Activated naive CD8-positive, alpha-beta T cell (primary cell): ENCODE measurements around the gene GNA14.

Source experiments
- H3K27ac Mint-ChIP-seq: one replicate; pipeline ENCODE4 v1.8.0; 2021; ENCODE audit warnings: mixed read lengths
- H3K27me3 Mint-ChIP-seq: one replicate; pipeline ENCODE4 v1.8.0; 2021; ENCODE audit warnings: mixed read lengths
- H3K36me3 Mint-ChIP-seq: one replicate; pipeline ENCODE4 v1.8.0; 2021; ENCODE audit warnings: mixed read lengths
- H3K4me1 Mint-ChIP-seq: one replicate; pipeline ENCODE4 v1.8.0; 2021; ENCODE audit warnings: low read depth, mixed read lengths
- H3K4me3 Mint-ChIP-seq: one replicate; pipeline ENCODE4 v1.8.0; 2021; ENCODE audit warnings: mild to moderate bottlenecking, mixed read lengths
- H3K9me3 Mint-ChIP-seq: one replicate; pipeline ENCODE4 v1.8.0; 2021; ENCODE audit warnings: low read depth, mixed read lengths

The GNA14 gene

DNA sequence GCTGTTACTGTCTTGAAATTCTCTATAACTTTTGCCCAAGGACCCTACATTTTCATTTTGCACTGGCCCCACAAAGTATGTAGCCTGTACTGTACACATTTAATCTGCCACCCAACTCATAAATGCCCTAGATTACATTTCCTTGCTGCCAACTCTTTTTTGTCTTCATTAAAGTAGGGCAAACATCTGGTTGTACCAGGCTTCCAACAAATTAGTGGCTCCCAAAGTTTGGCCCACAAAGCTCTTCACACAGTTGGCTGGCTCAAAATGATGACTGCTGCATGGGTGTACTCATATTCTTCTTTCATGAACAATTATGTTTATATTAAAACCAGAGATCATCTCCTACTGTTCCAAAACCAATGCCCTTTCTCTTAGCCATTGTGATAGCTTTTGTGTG lies 45.3 kb downstream of the GNA14 start:
- H3K4me3 Mint-ChIP-seq = no peak overlapping the region
- no peaks in the 10 kb centered on the region for H3K4me1 Mint-ChIP-seq
- H3K27me3 Mint-ChIP-seq = peaks cover 3% of the 10 kb centered on the region
- H3K27ac Mint-ChIP-seq = no peak overlapping the region
- peaks cover 4% of the 10 kb centered on the region for H3K36me3 Mint-ChIP-seq
- H3K9me3 Mint-ChIP-seq = no peaks in the 10 kb centered on the region

- Mint-ChIP-seq H3K27me3 (peaks cover 3% of the 10 kb centered on the region), H3K27ac (no peak overlapping the region), H3K4me3 (no peak overlapping the region), H3K36me3 (peaks cover 2% of the 10 kb centered on the region), H3K9me3 (no peaks in the 10 kb centered on the region), H3K4me1 (no peaks in the 10 kb centered on the region)
These were observed 46.5 kb downstream of the GNA14 start for GRCh38 chr9:77601476-77602099.

DNA sequence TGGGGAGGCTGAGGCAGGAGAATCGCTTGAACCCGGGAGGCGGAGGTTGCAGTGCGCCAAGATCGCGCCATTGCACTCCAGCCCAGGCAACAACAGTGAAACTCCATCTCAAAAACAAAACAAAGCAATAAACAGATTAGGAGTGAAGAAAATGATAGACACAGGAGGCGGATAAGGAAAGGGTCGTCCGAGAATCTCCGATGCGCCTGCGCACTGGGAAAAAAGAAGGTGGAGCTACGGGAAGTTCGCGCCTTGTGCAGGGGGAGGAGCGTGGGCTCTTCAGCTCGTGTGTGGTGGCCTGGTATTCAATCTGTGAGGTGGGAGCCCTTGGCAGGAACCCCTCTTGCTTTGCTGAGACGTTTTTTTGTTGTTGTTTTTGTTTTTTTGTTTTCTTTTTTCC lies 47.3 kb downstream of the GNA14 start:
- no peak overlapping the region for H3K4me3 Mint-ChIP-seq
- H3K36me3 Mint-ChIP-seq = peaks cover 2% of the 10 kb centered on the region
- no peaks in the 10 kb centered on the region for H3K9me3 Mint-ChIP-seq
- H3K27ac Mint-ChIP-seq = no peak overlapping the region
- H3K27me3 Mint-ChIP-seq = peaks cover 3% of the 10 kb centered on the region
- H3K4me1 Mint-ChIP-seq = peaks cover 1% of the 10 kb centered on the region

DNA sequence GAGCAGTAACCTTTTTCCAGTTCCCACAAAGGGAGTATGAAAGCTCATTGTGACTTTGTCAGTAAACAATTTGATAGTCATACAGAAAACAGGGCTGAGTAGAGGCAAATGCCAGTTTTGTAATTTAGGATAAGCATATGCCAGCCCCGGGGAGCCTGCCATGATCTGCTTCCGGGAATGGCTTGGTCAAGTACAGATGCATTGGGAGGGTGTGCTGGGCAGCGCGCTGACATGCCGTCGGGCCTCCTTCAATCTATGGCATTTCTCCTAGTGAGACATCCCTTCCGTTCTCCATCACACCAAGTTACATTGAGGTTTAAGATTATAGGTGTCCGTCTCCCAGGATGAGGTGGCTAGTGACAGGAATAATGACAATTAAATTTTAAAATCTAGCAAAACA lies 48.6 kb downstream of the GNA14 start:
- peaks cover 2% of the 10 kb centered on the region for H3K36me3 Mint-ChIP-seq

GRCh38 chr9:77598991-77599390 lies 49.1 kb downstream of the GNA14 start:
- H3K9me3 Mint-ChIP-seq = no peaks in the 10 kb centered on the region
- peaks cover 2% of the 10 kb centered on the region for H3K36me3 Mint-ChIP-seq
- H3K4me3 Mint-ChIP-seq = no peak overlapping the region
- peaks cover 11% of the 10 kb centered on the region for H3K4me1 Mint-ChIP-seq
- peaks cover 3% of the 10 kb centered on the region for H3K27me3 Mint-ChIP-seq
- H3K27ac Mint-ChIP-seq = no peak overlapping the region

More for the DNA sequence above, 48.6 kb downstream of the GNA14 start:
- H3K27me3 Mint-ChIP-seq = peaks cover 3% of the 10 kb centered on the region
- no peak overlapping the region for H3K27ac Mint-ChIP-seq
- no peaks in the 10 kb centered on the region for H3K9me3 Mint-ChIP-seq
- no peak overlapping the region for H3K4me3 Mint-ChIP-seq
- H3K4me1 Mint-ChIP-seq = peaks cover 11% of the 10 kb centered on the region

DNA sequence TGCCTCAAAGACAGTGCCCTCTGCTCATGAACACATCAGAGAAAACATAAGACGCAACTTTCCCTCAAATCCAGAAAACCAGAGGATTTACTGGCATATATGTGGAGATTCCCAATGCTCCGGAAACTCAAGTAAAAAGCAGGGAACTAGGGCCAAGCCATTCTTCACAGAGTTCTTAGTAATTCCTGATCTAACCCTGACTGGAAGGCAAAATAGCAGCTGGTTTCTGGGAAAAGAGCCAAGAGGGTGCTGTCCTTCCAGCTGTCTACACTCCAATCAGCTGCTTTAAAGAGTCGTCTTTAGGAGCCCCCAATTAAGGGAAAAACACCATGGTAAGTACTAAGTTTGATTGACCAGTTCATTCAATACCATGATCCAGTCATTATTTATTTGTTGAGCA lies 49.6 kb downstream of the GNA14 start:
- Mint-ChIP-seq H3K36me3 (peaks cover 2% of the 10 kb centered on the region), H3K4me1 (peaks cover 11% of the 10 kb centered on the region), H3K4me3 (no peak overlapping the region), H3K27ac (no peak overlapping the region), H3K27me3 (peaks cover 3% of the 10 kb centered on the region), H3K9me3 (no peaks in the 10 kb centered on the region)

- no peaks in the 10 kb centered on the region for H3K36me3 Mint-ChIP-seq
These were observed 51.1 kb downstream of the GNA14 start for GRCh38 chr9:77597057-77597456.

DNA sequence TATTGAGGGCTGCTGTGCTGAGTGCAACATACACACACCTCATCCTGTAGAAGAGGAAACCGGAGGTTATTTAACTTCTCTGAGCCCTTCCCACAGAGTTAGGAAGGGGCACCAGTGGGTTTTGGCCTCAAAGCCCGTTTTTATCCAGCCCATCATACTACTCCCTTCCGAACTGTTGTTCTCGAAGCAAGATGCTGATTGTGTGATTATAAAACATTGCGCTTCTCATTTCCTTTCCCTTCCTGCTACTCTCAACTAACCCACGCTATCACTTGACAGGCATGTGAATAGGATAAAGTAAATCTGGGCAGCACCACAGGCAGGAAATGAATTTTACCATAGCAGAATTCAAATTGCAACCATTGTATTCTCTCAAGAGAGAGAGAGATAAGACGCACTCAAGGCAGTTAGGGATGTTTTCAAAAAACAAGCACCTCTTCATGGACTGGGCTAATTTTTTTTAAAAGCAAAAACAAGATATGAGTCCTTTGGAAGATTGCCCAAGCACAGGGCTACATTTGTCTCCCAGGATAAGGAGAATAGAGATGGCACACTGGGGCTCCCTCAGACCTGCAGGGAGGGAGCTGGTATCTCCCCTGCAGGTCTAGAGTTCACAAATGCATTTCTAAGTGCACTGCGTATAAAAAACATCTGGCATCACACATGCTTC lies 52.6 kb downstream of the GNA14 start:
- Mint-ChIP-seq H3K4me3 (peak overlapping the region; percentile 4), H3K27me3 (peaks cover 3% of the 10 kb centered on the region), H3K4me1 (peaks cover 11% of the 10 kb centered on the region), H3K36me3 (no peaks in the 10 kb centered on the region), H3K9me3 (no peaks in the 10 kb centered on the region), H3K27ac (no peak overlapping the region)

More at GRCh38 chr9:77597057-77597456, 51.1 kb downstream of the GNA14 start:
- Mint-ChIP-seq H3K9me3 (no peaks in the 10 kb centered on the region), H3K4me1 (peaks cover 11% of the 10 kb centered on the region), H3K27me3 (peaks cover 3% of the 10 kb centered on the region), H3K27ac (no peak overlapping the region), H3K4me3 (no peak overlapping the region)

GRCh38 chr9:77594963-77595362 lies 53.2 kb downstream of the GNA14 start:
- Mint-ChIP-seq H3K9me3 (no peaks in the 10 kb centered on the region), H3K27ac (no peak overlapping the region), H3K36me3 (no peaks in the 10 kb centered on the region), H3K4me1 (peaks cover 11% of the 10 kb centered on the region), H3K27me3 (peaks cover 3% of the 10 kb centered on the region), H3K4me3 (no peak overlapping the region)

DNA sequence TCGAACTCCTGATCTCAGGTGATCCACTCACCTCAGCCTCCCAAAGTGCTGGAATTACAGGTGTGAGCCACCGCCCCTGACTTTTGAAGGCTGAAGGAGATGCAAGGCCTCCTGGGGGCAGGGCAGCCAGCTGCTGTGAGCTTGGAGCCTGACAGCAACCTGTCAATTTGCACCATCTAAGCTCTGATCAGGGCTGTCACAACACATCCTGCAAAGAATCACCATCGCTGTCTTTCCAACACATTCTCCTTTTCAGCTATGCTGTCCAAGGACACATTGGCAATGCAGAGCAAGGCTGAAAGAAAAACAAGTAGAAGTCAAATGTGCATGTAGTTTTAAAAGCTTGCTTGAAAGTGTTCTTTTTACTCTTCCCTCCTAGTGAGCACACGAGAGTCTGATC lies 54.6 kb downstream of the GNA14 start:
- no peaks in the 10 kb centered on the region for H3K9me3 Mint-ChIP-seq
- H3K4me3 Mint-ChIP-seq = no peak overlapping the region
- peaks cover 2% of the 10 kb centered on the region for H3K27me3 Mint-ChIP-seq
- H3K4me1 Mint-ChIP-seq = peaks cover 11% of the 10 kb centered on the region
- no peaks in the 10 kb centered on the region for H3K36me3 Mint-ChIP-seq
- H3K27ac Mint-ChIP-seq = no peak overlapping the region

DNA sequence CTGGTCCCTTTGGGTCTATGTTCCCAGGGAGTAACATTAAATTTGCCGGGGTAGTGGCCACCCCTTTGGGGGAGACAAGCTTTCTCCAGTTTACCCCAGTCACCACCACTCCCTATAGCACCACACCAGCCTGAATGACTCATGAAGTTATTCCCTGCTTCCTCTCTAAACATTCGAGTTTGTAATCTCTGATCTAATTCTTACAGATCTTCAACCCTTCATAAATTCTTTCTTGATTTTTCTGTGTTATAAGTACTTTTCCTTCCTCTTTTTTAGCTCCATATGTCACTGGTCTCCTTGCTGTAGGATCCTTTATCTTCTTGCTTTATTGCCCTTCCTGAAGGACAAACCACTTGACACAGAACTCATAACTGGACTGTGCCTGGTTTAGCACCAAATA lies 55.6 kb downstream of the GNA14 start:
- Mint-ChIP-seq H3K27ac (no peak overlapping the region), H3K27me3 (no peaks in the 10 kb centered on the region), H3K9me3 (no peaks in the 10 kb centered on the region), H3K4me3 (no peak overlapping the region), H3K4me1 (peaks cover 11% of the 10 kb centered on the region), H3K36me3 (no peaks in the 10 kb centered on the region)

- Mint-ChIP-seq H3K27me3 (no peaks in the 10 kb centered on the region), H3K4me1 (no peaks in the 10 kb centered on the region), H3K27ac (no peak overlapping the region), H3K4me3 (no peak overlapping the region), H3K36me3 (no peaks in the 10 kb centered on the region), H3K9me3 (no peaks in the 10 kb centered on the region)
These were observed 58.9 kb downstream of the GNA14 start for GRCh38 chr9:77589046-77589795.

GRCh38 chr9:77588271-77588937 lies 59.7 kb downstream of the GNA14 start:
- no peak overlapping the region for H3K27ac Mint-ChIP-seq

GRCh38 chr9:77587851-77588250 lies 60.3 kb downstream of the GNA14 start:
- Mint-ChIP-seq H3K9me3 (no peaks in the 10 kb centered on the region), H3K27ac (no peak overlapping the region), H3K4me1 (no peaks in the 10 kb centered on the region), H3K36me3 (no peaks in the 10 kb centered on the region), H3K27me3 (no peaks in the 10 kb centered on the region), H3K4me3 (no peak overlapping the region)

More at GRCh38 chr9:77588271-77588937, 59.7 kb downstream of the GNA14 start:
- H3K4me1 Mint-ChIP-seq = no peaks in the 10 kb centered on the region
- no peaks in the 10 kb centered on the region for H3K9me3 Mint-ChIP-seq
- H3K4me3 Mint-ChIP-seq = no peak overlapping the region
- H3K27me3 Mint-ChIP-seq = no peaks in the 10 kb centered on the region
- H3K36me3 Mint-ChIP-seq = no peaks in the 10 kb centered on the region

GRCh38 chr9:77587042-77587441 lies 61.1 kb downstream of the GNA14 start:
- H3K36me3 Mint-ChIP-seq = no peaks in the 10 kb centered on the region
- no peaks in the 10 kb centered on the region for H3K27me3 Mint-ChIP-seq
- H3K4me3 Mint-ChIP-seq = no peak overlapping the region
- no peaks in the 10 kb centered on the region for H3K4me1 Mint-ChIP-seq
- H3K9me3 Mint-ChIP-seq = no peaks in the 10 kb centered on the region
- no peak overlapping the region for H3K27ac Mint-ChIP-seq
